Ectodermal cell (in vitro differentiated cells): ENCODE data around the gene SYCP1.
"Not testable (repeated sequence)": the region's sequence is repeated elsewhere in the genome, so short reads cannot be mapped to it uniquely, and the experiment has no call there.

Experiments used
- H3K27ac ChIP-seq: 2 replicates; pipeline ENCODE4 v1.7.0; 2013; ENCODE audit warnings: mild to moderate bottlenecking, low read depth, low read length; ENCODE audit not compliant: insufficient read depth, poor library complexity, severe bottlenecking
- H3K27me3 ChIP-seq: 2 replicates; pipeline ENCODE4 v1.7.0; 2013; ENCODE audit warnings: mild to moderate bottlenecking, low read length; ENCODE audit not compliant: insufficient read depth, control insufficient read depth, poor library complexity, severe bottlenecking
- H3K36me3 ChIP-seq: one replicate; pipeline ENCODE4 v1.7.0; 2013; ENCODE audit warnings: low read length; ENCODE audit not compliant: control insufficient read depth, insufficient read depth
- H3K4me1 ChIP-seq: one replicate; pipeline ENCODE4 v1.7.0; 2013; ENCODE audit warnings: low read length; ENCODE audit not compliant: control insufficient read depth, insufficient read depth
- H3K4me3 ChIP-seq: 2 replicates; pipeline ENCODE4 v1.7.0; 2013; ENCODE audit warnings: low read depth, low read length, control low read depth; ENCODE audit not compliant: insufficient read depth
- H3K9me3 ChIP-seq: 2 replicates; pipeline ENCODE4 v1.7.0; 2013; ENCODE audit warnings: mild to moderate bottlenecking, low read length, moderate library complexity; ENCODE audit not compliant: control insufficient read depth
- WGBS, 2 experiments: methylation state at CpG; one replicate each; pipeline ENCODE4 v1.1.7; 2013; ENCODE audit warnings: missing lambda C conversion rate in 2 of 2; 5-methylcytosine and 5-hydroxymethylcytosine counted together

SYCP1 gene

GRCh38 chr1:114844270-114844669 lies 10.4 kb upstream of the SYCP1 start:
- Histone ChIP-seq H3K27me3 (no peaks in the 10 kb centered on the region), H3K4me3 (no peak overlapping the region), H3K27ac (no peak overlapping the region), H3K9me3 (no peaks in the 10 kb centered on the region), H3K36me3 (no peaks in the 10 kb centered on the region), H3K4me1 (no peaks in the 10 kb centered on the region)
- 82 to 89% methylated on average over 5 of the region's 5 CpGs for WGBS, 2 experiments

GRCh38 chr1:114853584-114853983 lies 1.1 kb upstream of the SYCP1 start:
- no peaks in the 10 kb centered on the region for H3K27me3 ChIP-seq
- H3K9me3 ChIP-seq = no peaks in the 10 kb centered on the region
- WGBS, 2 experiments = 92% methylated on average over 15 of the region's 15 CpGs
- H3K27ac ChIP-seq = no peak overlapping the region
- no peaks in the 10 kb centered on the region for H3K36me3 ChIP-seq
- no peak overlapping the region for H3K4me3 ChIP-seq
- H3K4me1 ChIP-seq = no peaks in the 10 kb centered on the region

GRCh38 chr1:114861384-114861783 lies 6.7 kb downstream of the SYCP1 start:
- no peak overlapping the region for H3K27ac ChIP-seq
- no peaks in the 10 kb centered on the region for H3K9me3 ChIP-seq
- H3K27me3 ChIP-seq = no peaks in the 10 kb centered on the region
- 100% methylated on average over 2 to 3 of the region's 3 CpGs for WGBS, 2 experiments
- no peaks in the 10 kb centered on the region for H3K36me3 ChIP-seq
- no peak overlapping the region for H3K4me3 ChIP-seq
- no peaks in the 10 kb centered on the region for H3K4me1 ChIP-seq

GRCh38 chr1:114892194-114892918 lies 37.7 kb downstream of the SYCP1 start:
- Histone ChIP-seq H3K27me3 (no peaks in the 10 kb centered on the region), H3K36me3 (no peaks in the 10 kb centered on the region), H3K4me1 (no peaks in the 10 kb centered on the region), H3K4me3 (no peak overlapping the region), H3K9me3 (no peaks in the 10 kb centered on the region), H3K27ac (no peak overlapping the region)
- WGBS, 2 experiments = 66 to 70% methylated on average over 11 of the region's 11 CpGs

- Histone ChIP-seq H3K9me3 (peaks cover 3% of the 10 kb centered on the region), H3K27me3 (no peaks in the 10 kb centered on the region), H3K4me3 (no peak overlapping the region), H3K27ac (no peak overlapping the region), H3K36me3 (no peaks in the 10 kb centered on the region), H3K4me1 (peaks cover 4% of the 10 kb centered on the region)
- 80 to 100% methylated on average over 1 to 3 of the region's 3 CpGs for WGBS, 2 experiments
Observed at GRCh38 chr1:114896795-114897194, 42.1 kb downstream of the SYCP1 start.

GRCh38 chr1:114901814-114902213 lies 47.2 kb downstream of the SYCP1 start:
- Histone ChIP-seq H3K9me3 (peaks cover 3% of the 10 kb centered on the region), H3K27me3 (no peaks in the 10 kb centered on the region), H3K4me3 (no peak overlapping the region), H3K4me1 (peaks cover 5% of the 10 kb centered on the region), H3K36me3 (no peaks in the 10 kb centered on the region), H3K27ac (no peak overlapping the region)
- 30 to 39% methylated on average over 9 of the region's 9 CpGs for WGBS, 2 experiments

GRCh38 chr1:114902343-114902742 lies 47.7 kb downstream of the SYCP1 start:
- Histone ChIP-seq H3K27ac (no peak overlapping the region), H3K9me3 (peaks cover 3% of the 10 kb centered on the region), H3K4me3 (no peak overlapping the region), H3K4me1 (peaks cover 5% of the 10 kb centered on the region), H3K36me3 (no peaks in the 10 kb centered on the region), H3K27me3 (no peaks in the 10 kb centered on the region)
- 43 to 50% methylated on average over 7 of the region's 7 CpGs for WGBS, 2 experiments

- H3K9me3 ChIP-seq = peaks cover 3% of the 10 kb centered on the region
- H3K4me3 ChIP-seq = no peak overlapping the region
- H3K27ac ChIP-seq = no peak overlapping the region
- H3K27me3 ChIP-seq = no peaks in the 10 kb centered on the region
- H3K4me1 ChIP-seq = peaks cover 5% of the 10 kb centered on the region
- H3K36me3 ChIP-seq = no peaks in the 10 kb centered on the region
- WGBS, 2 experiments = 80% methylated on average over 1 of the region's 1 CpG; no CpG with 5 or more reads in 1 of the 2 experiments
Observed at GRCh38 chr1:114903480-114903879, 48.8 kb downstream of the SYCP1 start.

GRCh38 chr1:114915720-114916119 lies 61.1 kb downstream of the SYCP1 start:
- not testable (repeated sequence) for H3K27me3 ChIP-seq, H3K36me3 ChIP-seq, H3K9me3 ChIP-seq, H3K4me1 ChIP-seq, H3K4me3 ChIP-seq, H3K27ac ChIP-seq
- 38 to 44% methylated on average over 2 to 4 of the region's 4 CpGs for whole genome bisulfite sequencing, 2 experiments

- no peaks in the 10 kb centered on the region for H3K9me3 ChIP-seq
- H3K27me3 ChIP-seq = no peaks in the 10 kb centered on the region
- no peaks in the 10 kb centered on the region for H3K36me3 ChIP-seq
- H3K4me1 ChIP-seq = no peaks in the 10 kb centered on the region
- H3K27ac ChIP-seq = no peak overlapping the region
- H3K4me3 ChIP-seq = no peak overlapping the region
Observed at GRCh38 chr1:114926607-114927006, 71.9 kb downstream of the SYCP1 start.

- Histone ChIP-seq H3K4me3 (no peak overlapping the region), H3K4me1 (no peaks in the 10 kb centered on the region), H3K9me3 (no peaks in the 10 kb centered on the region), H3K27me3 (no peaks in the 10 kb centered on the region), H3K27ac (no peak overlapping the region), H3K36me3 (no peaks in the 10 kb centered on the region)
- WGBS, 2 experiments = 89 to 90% methylated on average over 1 of the region's 1 CpG
Observed at GRCh38 chr1:114927401-114927800, 72.7 kb downstream of the SYCP1 start.
